Testis (tissue), 3 donors: Measurements from ENCODE around the gene GH2. TPM values are rescaled to one million over a fixed set of nuclear protein-coding genes. Genes with fewer than 3 reads are reported as not detected.
"Not testable (repeated sequence)": the region's sequence is repeated elsewhere in the genome, so short reads cannot be mapped to it uniquely, and the experiment has no call there.

ENCODE experiments used
- DNase-seq: peaks from one replicate; pipeline ENCODE4 v3.0.0-alpha.2; 2019
- H3K27ac ChIP-seq, 2 donors: fragments of 200-600 bp; sonication (generic); one replicate each; pipeline ENCODE4 v1.5.1; 2019
- H3K27me3 ChIP-seq: fragments of 200-600 bp; sonication (generic); one replicate; pipeline ENCODE4 v1.5.1; 2019
- H3K36me3 ChIP-seq: fragments of 200-600 bp; sonication (generic); one replicate; pipeline ENCODE4 v1.5.1; 2017; ENCODE audit warnings: low read depth; ENCODE audit errors: missing control alignments
- H3K4me1 ChIP-seq: fragments of 200-600 bp; sonication (generic); one replicate; pipeline ENCODE4 v1.5.1; 2019
- H3K4me3 ChIP-seq, 2 donors: fragments of 200-600 bp; sonication (generic); one replicate each; pipeline ENCODE4 v1.5.1; 2017 to 2019
- H3K9me3 ChIP-seq: fragments of 200-600 bp; sonication (generic); one replicate; pipeline ENCODE4 v1.5.1; 2017
- CTCF ChIP-seq, 3 experiments: fragments of 450-650 bp in 2 of 3; fragments of 200-600 bp in 1 of 3; sonication (generic) in 1 of 3; IDR thresholded peaks; one replicate each; pipeline ENCODE4 v1.5.1; 2016 to 2019; ENCODE audit warnings: antibody characterized with exemption in 3 of 3, mild to moderate bottlenecking in 2 of 3, moderate library complexity in 1 of 3
- POLR2A ChIP-seq: fragments of 450-650 bp; IDR thresholded peaks from one replicate; pipeline ENCODE4 v1.6.1; 2017; ENCODE audit warnings: antibody characterized with exemption, mild to moderate bottlenecking, moderate library complexity
- WGBS, 2 donors: methylation state at CpG; one replicate each; pipeline ENCODE4 v1.1.5; 2018; 5-methylcytosine and 5-hydroxymethylcytosine counted together
- intact Hi-C: fragments of 100-400 bp; cut with DNase I; formaldehyde crosslinking; loops from one replicate; pipeline ENCODE4 v1.15.1; 2023; ENCODE audit warnings: low total_unique reads
- polyA plus RNA-seq: library from polyadenylated mRNA; stranded (reverse); fragments of 350-450 nt; fragmentation: Illumina TruSeq; extraction: RNeasy Lipid Tissue Mini Kit (QIAGEN cat#74804); gene quantifications from one replicate; pipeline ENCODE4 v1.2.3, GENCODE V29; 2014; ENCODE audit warnings: low read depth, low replicate concordance; ENCODE audit not compliant: insufficient read depth
- total RNA-seq, 2 donors: library from RNA; depleted of rRNA; stranded (reverse); fragments of >200 nt; gene quantifications; one replicate each; pipeline ENCODE4 v1.2.3, GENCODE V29; 2016

Gene GH2
- total and polyA plus RNA-seq, 3 donors from 2014 or later = 0.62 TPM; not detected in 2

DNA sequence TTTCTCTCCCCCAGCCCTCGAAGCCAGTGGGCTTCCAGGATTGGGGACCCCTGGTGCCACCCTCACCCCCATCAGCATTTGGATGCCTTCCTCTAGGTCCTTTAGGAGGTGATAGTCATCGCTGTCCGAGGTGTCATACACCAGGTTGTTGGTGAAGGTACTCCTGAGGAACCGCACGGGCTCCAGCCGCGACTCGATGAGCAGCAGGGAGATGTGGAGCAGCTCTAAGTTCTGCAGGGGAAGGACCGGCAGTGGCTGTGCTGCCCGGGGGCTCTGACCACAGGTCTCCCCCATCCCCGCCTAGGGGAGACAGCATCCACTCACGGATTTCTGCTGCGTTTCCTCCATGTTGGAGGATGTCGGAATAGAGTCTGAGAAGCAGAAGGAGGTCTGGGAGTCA lies 28.4 kb upstream of the GH2 start:
- H3K9me3 ChIP-seq = no peaks in the 10 kb centered on the region
- no peaks in the 10 kb centered on the region for H3K4me1 ChIP-seq
- H3K27ac ChIP-seq = no peak overlapping the region
- H3K36me3 ChIP-seq = no peaks in the 10 kb centered on the region
- intact Hi-C loops = loop anchor here (10.0 kb wide), 1 partner anchor 115 kb away; the partner anchor contains the start of gene ICAM2
- no peak for DNase-seq
- no peaks in the 10 kb centered on the region for H3K27me3 ChIP-seq
- no peak overlapping the region for H3K4me3 ChIP-seq
- TF ChIP-seq CTCF (IDR thresholded peaks at IDR 0.05) = no peak
- TF ChIP-seq POLR2A = no peak
- 90 to 100% methylated on average over 1 to 12 of the region's 14 CpGs for WGBS, 2 donors

DNA sequence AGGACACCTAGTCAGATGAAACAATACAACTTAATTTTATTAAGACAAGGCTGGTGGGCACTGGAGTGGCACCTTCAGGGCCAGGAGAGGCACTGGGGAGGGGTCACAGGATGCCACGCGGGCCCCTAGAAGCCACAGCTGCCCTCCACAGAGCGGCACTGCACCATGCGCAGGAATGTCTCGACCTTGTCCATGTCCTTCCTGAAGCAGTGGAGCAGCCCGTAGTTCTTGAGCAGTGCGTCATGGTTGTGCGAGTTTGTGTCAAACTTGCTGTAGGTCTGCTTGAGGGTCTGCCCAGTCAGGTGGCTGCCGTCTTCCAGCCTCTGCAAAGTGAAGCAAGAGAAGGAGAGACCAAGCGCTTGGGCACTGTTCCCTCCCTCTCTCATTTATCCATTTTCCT lies 27.8 kb upstream of the GH2 start:
- intact Hi-C loops = not testable (repeated sequence)

GRCh38 chr17:63907161-63907778 lies 25.5 kb upstream of the GH2 start:
- DNase-seq, H3K4me3 ChIP-seq, H3K36me3 ChIP-seq, H3K4me1 ChIP-seq, H3K9me3 ChIP-seq, intact Hi-C loops, H3K27ac ChIP-seq, H3K27me3 ChIP-seq: not testable (repeated sequence)
- 77% methylated on average over 12 of the region's 12 CpGs for WGBS, 2 donors

More for the DNA sequence above, 27.8 kb upstream of the GH2 start:
- H3K36me3 ChIP-seq, H3K9me3 ChIP-seq, DNase-seq, H3K4me1 ChIP-seq, H3K27me3 ChIP-seq, H3K27ac ChIP-seq, H3K4me3 ChIP-seq: not testable (repeated sequence)
- WGBS, 2 donors = 90 to 93% methylated on average over 10 of the region's 10 CpGs

- intact Hi-C loops, DNase-seq, H3K27me3 ChIP-seq, H3K4me3 ChIP-seq, H3K36me3 ChIP-seq, H3K27ac ChIP-seq, H3K9me3 ChIP-seq, H3K4me1 ChIP-seq: not testable (repeated sequence)
- 95 to 96% methylated on average over 8 of the region's 8 CpGs for WGBS, 2 donors
Measured at GRCh38 chr17:63904796-63905195, 23.1 kb upstream of the GH2 start.

DNA sequence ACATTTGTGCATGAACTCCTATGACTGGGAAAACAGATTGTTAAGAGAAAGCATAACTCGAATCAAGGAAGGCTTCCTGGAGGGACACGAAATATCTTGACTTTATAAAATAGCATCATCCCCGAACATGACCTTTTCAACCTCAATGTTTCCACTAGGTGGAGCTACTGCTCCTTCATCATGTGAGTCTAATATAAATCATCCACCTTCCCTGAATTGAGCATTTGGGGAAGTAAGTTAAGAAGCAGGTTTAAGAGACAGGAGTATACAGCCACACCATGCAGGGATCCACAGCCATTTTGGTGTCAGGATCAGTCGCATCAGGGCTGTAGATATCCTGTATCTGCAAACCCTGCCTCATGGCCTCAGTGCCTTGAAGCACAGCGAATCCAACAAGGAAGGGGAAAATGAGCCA lies 22.1 kb upstream of the GH2 start:
- H3K27ac ChIP-seq, intact Hi-C loops, H3K9me3 ChIP-seq, H3K4me1 ChIP-seq, H3K36me3 ChIP-seq, H3K4me3 ChIP-seq, H3K27me3 ChIP-seq, DNase-seq: not testable (repeated sequence)
- peak in 1 of 3 experiments; percentile 35 for TF ChIP-seq CTCF (IDR thresholded peaks at IDR 0.05)
- 52 to 65% methylated on average over 5 of the region's 5 CpGs for WGBS, 2 donors

DNA sequence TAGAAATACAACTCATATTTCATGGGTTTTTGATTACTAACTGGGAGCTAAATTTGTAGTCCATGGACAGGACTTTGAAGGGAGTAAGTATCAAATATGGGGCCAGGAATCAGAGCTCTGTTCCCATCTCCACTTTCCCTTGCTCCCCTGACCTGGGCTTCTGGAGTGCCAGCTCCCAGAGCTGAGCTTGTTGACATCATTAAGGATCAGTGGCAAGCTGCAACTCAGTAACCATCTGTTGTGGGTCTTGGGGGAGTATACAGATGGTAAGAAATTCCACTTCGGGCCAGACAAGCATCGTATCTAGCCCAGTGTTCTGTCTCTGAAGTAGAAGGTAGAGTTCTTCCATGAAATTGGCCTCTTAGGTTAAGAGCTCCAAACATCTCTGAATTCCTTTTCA lies 20.2 kb upstream of the GH2 start:
- H3K4me1 ChIP-seq, H3K27ac ChIP-seq, H3K27me3 ChIP-seq, intact Hi-C loops, H3K9me3 ChIP-seq, H3K4me3 ChIP-seq, H3K36me3 ChIP-seq: not testable (repeated sequence)
- WGBS, 2 donors = 48 to 84% methylated on average over 2 of the region's 2 CpGs
- peak; percentile 34 for DNase-seq

GRCh38 chr17:63898899-63899798 lies 17.4 kb upstream of the GH2 start:
- DNase-seq, H3K4me3 ChIP-seq, H3K36me3 ChIP-seq, intact Hi-C loops, H3K4me1 ChIP-seq, H3K27ac ChIP-seq, H3K9me3 ChIP-seq, H3K27me3 ChIP-seq: not testable (repeated sequence)
- 90 to 95% methylated on average over 5 to 6 of the region's 6 CpGs for WGBS, 2 donors

DNA sequence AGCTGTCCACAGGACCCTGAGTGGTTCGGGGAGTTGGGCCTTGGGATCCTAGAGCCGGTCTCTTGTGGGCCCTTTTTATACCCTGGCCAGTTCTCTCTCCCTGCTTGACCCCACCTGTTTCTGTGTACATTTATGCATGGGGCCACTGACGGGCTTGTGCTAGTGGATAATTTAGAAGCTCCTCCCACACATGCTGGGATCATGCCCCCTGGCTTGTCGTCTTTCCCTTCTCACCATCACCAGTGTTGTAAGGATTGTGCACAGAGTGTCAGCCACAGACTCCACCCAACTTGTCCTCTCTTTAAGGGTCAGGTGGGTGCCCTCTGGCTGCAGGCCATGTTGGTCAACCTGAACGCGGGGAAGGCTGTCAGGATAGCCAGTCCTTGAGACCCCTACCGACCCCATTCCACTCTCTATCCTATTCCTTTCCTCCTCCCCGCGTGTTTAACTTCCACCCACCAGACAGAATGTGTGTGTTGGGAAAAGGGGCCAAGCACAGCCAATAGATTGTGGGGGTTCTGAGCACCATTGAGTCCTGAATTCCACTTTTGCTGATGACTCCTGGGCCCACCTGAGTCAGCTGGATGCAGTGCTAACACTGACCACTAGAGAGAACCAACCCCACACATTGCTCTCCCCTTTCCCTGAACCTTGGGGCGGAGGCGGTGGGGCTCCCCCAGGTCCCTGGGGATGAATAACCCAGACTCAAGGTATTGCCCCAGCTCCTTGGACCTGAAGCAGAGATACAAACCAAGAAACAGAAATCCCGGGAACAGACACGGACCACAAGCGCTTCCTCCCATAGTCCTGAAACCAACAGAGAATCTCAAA lies 15.0 kb upstream of the GH2 start, which contains the start of gene CSH1:
Gene CSH1 (minus strand): TSS at position 51 of the 831 bp plus-strand sequence. CDS start 63 bp downstream, outside the sequence.
- H3K9me3 ChIP-seq, H3K27ac ChIP-seq, H3K4me1 ChIP-seq, H3K36me3 ChIP-seq, H3K27me3 ChIP-seq, H3K4me3 ChIP-seq, DNase-seq, intact Hi-C loops: not testable (repeated sequence)
- 89 to 95% methylated on average over 9 to 14 of the region's 14 CpGs for WGBS, 2 donors

GRCh38 chr17:63894821-63895220 lies 13.1 kb upstream of the GH2 start:
- H3K9me3 ChIP-seq, H3K4me3 ChIP-seq, H3K4me1 ChIP-seq, intact Hi-C loops, H3K27me3 ChIP-seq, DNase-seq, H3K27ac ChIP-seq, H3K36me3 ChIP-seq: not testable (repeated sequence)
- WGBS, 2 donors = 95 to 97% methylated on average over 6 to 10 of the region's 10 CpGs
